ENCODE measurements around the gene BRIP1.
"Not testable (repeated sequence)": the region's sequence is repeated elsewhere in the genome, so short reads cannot be mapped to it uniquely, and the experiment has no call there.

BRIP1 gene

GRCh38 chr17:61670691-61671090, 192.6 kb downstream of the BRIP1 start:
- no peak for DNase-seq (ENCODE audit: low read depth in 4 of 4, low spot score in 1 of 4)

GRCh38 chr17:61669522-61669921, 193.8 kb downstream of the BRIP1 start:
- DNase-seq (ENCODE audit: low read depth in 4 of 4, low spot score in 1 of 4): no peak

GRCh38 chr17:61668486-61668885, 194.8 kb downstream of the BRIP1 start:
- DNase-seq (ENCODE audit: low read depth in 4 of 4, low spot score in 1 of 4): no peak

- DNase-seq (ENCODE audit: low read depth in 4 of 4, low spot score in 1 of 4): not testable (repeated sequence)
Observed at GRCh38 chr17:61666406-61667088, 196.8 kb downstream of the BRIP1 start.

GRCh38 chr17:61663310-61663709, 200.0 kb downstream of the BRIP1 start:
- DNase-seq (ENCODE audit: low read depth in 4 of 4, low spot score in 1 of 4): no peak

- no peak for DNase-seq (ENCODE audit: low read depth in 4 of 4, low spot score in 1 of 4)
Observed at GRCh38 chr17:61662741-61663140, 200.6 kb downstream of the BRIP1 start.

GRCh38 chr17:61662186-61662585, 201.1 kb downstream of the BRIP1 start:
- no peak for DNase-seq (ENCODE audit: low read depth in 4 of 4, low spot score in 1 of 4)

- no peak for DNase-seq (ENCODE audit: low read depth in 4 of 4, low spot score in 1 of 4)
Observed at GRCh38 chr17:61660746-61661485, 202.4 kb downstream of the BRIP1 start.

GRCh38 chr17:61659437-61659836, 203.9 kb downstream of the BRIP1 start:
- no peak for DNase-seq (ENCODE audit: low read depth in 4 of 4, low spot score in 1 of 4)

GRCh38 chr17:61658183-61658582, 205.1 kb downstream of the BRIP1 start:
- DNase-seq (ENCODE audit: low read depth in 4 of 4, low spot score in 1 of 4): no peak

- DNase-seq (ENCODE audit: low read depth in 4 of 4, low spot score in 1 of 4): no peak
Observed at GRCh38 chr17:61657338-61657737, 206.0 kb downstream of the BRIP1 start.

GRCh38 chr17:61656721-61657217, 206.6 kb downstream of the BRIP1 start:
- DNase-seq (ENCODE audit: low read depth in 4 of 4, low spot score in 1 of 4): no peak

GRCh38 chr17:61650749-61651148, 212.6 kb downstream of the BRIP1 start:
- DNase-seq (ENCODE audit: low read depth in 4 of 4, low spot score in 1 of 4): no peak

GRCh38 chr17:61648587-61648986, 214.7 kb downstream of the BRIP1 start:
- DNase-seq (ENCODE audit: low read depth in 4 of 4, low spot score in 1 of 4): no peak

GRCh38 chr17:61647047-61647446, 216.3 kb downstream of the BRIP1 start:
- no peak for DNase-seq (ENCODE audit: low read depth in 4 of 4, low spot score in 1 of 4)

- DNase-seq (ENCODE audit: low read depth in 4 of 4, low spot score in 1 of 4): no peak
Observed at GRCh38 chr17:61646482-61646881, 216.8 kb downstream of the BRIP1 start.

GRCh38 chr17:61645920-61646319, 217.4 kb downstream of the BRIP1 start:
- DNase-seq (ENCODE audit: low read depth in 4 of 4, low spot score in 1 of 4): no peak

GRCh38 chr17:61644800-61645774, 218.2 kb downstream of the BRIP1 start:
- DNase-seq (ENCODE audit: low read depth in 4 of 4, low spot score in 1 of 4): no peak

GRCh38 chr17:61642768-61643167, 220.6 kb downstream of the BRIP1 start:
- DNase-seq (ENCODE audit: low read depth in 4 of 4, low spot score in 1 of 4): no peak

GRCh38 chr17:61641715-61642114, 221.6 kb downstream of the BRIP1 start:
- no peak for DNase-seq (ENCODE audit: low read depth in 4 of 4, low spot score in 1 of 4)

GRCh38 chr17:61641084-61641483, 222.2 kb downstream of the BRIP1 start:
- no peak for DNase-seq (ENCODE audit: low read depth in 4 of 4, low spot score in 1 of 4)
